Hepatic stellate cell (primary cell): ENCODE measurements around the gene SEZ6L.

Experiments used
- DNase-seq: peaks from one replicate; pipeline ENCODE4 v3.0.0; 2011; ENCODE audit warnings: low spot score

The SEZ6L gene

DNA sequence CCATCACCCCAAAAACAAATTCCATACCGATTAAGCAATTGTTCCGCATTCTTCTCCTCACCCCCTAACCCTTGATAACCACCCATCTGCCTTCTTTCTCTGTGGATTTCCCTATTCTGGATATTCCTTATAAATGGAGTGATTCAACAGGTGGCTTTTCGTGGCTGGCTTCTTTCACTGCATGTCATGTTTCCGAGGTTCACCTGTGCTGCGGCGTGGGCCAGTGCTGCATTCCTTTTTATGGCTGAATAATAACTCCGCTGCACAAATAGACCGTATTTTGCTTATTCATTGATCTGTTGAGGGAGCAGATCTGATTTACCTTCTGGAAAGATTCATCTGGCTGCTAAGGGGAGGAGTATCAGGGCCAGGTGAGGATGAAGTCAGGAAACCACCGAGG is 165.0 kb downstream of the SEZ6L start:
- no peak for DNase-seq

DNA sequence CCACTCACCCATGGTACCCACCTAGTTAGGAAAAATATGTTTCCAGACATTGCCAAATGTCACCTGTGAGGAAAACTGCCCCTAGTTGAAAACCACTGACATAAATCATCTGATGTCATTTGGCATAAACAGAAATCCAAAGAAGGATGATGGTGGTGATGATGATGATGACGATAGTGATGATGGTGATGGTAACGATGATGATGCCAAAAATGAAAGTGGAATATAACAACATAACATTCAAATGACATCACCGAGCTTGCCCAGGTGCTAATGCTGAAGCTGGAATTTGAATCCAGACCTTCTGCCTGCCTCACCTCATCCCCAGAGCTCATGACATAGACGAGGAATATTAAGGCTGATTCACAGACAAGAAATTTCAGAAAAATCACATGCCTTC is 167.5 kb downstream of the SEZ6L start:
- DNase-seq, result no peak

DNA sequence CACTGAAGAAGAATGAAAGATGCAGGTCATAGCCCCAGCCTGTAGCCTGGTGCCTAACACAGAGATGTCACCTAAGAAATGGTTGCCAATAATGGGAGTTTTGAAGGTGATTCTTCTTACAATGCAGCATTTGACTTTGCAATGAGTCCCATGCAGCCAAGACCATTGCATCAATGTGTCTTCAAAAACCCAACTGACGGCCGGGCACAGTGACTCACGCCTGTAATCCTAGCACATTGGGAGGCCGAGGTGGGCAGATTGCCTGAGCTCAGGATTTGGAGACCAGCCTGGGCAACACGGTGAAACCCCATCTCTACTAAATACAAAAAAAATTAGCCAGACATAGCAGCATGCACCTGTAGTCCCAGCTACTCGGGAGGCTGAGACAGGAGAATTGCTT is 170.5 kb downstream of the SEZ6L start:
- DNase-seq, result no peak

DNA sequence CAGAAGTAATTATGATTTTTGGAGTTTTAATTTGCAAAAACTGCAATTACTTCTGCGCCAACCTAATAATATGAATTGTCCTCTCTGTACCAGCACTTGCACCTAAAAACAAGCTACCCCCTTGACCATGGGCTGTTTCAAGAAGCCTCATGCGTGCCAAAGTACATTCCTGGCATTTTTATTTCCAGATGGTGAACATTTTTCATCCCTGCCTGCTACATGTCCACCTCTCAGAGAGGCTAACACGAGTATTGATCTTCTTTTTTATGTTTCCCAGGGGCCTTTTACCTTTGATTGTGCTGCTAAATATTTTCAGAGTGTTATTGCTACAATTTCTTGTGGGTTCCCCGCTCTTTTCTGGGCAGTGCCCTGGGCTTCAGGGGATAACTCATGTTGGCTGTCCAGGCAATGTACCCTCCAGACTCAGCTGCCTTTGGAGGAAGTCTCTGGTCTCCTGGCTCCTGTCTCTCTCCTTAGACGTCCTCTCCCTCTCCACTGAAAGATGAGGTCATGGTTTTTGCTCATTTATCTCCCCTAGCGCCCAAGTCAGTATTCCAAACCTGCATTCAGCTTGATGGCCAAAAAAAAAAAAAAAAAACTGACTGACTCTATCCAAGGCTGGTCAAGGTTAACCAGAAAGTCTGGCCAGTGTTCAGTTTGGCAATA is 173.6 kb downstream of the SEZ6L start:
- no peak for DNase-seq

DNA sequence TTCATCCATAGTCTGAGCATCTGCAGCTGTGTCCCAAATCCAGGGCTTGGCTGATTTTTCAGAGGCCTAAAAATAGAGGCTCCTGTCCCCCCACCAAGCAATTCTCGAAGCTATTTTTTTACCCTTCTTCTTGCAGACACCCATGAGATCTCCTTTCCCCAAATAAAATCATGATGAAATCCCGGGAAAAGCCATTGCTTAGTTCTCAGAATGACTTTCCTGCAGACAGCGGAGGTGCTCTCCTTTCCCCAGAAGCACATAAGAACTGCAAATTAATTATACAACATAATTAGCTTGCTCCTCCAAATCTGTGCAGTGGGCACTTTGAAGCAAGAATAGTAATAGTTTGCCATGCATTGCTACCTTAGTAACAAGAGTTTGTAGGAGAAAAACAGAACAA is 176.2 kb downstream of the SEZ6L start:
- DNase-seq, result no peak

DNA sequence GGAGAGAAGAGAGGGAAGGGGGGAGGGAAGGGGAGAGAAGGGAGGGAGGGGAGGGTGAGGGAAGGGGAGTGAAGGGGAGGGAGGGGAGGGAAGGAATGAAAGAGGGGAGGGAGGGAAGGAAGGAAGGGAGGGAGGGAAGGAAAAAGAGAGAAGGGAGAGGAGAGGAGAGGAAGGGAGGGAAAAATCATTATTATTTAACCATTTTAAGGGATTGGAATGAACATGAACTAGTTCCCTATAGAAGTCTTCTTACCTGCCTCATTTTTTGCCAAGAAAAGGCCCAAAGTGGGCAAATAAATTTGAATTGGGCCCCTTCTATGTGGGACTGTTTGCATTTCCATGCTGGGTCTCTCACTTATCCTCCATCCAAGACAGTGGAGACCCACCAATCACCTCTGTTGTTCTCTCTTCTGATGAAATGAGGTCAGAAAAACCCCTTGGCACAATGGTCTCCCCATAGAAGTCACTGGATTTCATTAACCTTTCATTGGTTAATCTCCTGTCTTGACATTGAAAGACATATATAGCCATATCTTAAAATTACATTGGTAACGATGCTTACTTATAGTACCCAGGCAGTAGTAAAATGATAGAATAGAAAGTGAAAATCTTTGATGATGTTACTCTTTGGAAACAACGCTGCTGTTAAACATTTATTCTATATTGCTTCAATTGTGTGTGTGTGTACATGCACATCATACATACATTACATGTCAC is 179.7 kb downstream of the SEZ6L start:
- no peak for DNase-seq

DNA sequence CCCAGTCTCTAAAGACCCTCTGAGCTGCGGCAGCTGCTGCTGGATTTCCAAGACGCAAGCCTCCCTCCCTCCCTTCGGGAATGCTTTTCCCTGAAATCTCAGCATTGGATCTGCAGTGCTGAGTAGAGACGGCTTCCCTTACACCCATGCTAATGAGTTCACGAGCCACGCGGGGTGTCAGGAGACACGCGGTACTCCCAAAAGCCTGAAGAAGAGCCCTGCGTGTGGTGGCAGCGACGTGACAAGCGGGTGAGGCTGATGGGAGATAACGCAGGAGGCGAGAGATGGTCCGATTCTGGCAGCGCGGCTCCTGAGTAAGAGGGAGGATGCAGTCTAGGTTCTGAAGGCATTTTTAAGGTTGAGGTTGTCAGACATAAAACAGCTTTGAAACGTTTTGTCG is 185.4 kb downstream of the SEZ6L start:
- DNase-seq, result no peak

DNA sequence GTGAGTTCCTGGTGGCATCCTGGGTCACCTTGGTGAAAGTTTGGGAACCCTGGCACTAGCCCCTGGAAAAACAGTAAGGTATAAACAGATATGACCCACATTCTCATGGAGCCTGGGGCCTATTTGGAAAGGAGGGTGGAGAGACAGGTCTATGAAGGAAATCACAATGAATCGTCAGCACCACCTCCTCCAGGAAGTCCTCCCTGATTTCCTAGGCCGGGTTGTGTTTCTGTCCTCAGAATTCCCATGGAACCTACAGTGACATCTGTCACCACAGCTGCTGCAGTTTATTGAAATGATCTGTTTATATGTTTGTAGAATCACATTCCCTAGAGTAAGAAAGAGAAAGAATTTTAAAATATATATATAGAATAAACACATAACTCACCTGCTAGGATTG is 188.0 kb downstream of the SEZ6L start:
- DNase-seq, result no peak

DNA sequence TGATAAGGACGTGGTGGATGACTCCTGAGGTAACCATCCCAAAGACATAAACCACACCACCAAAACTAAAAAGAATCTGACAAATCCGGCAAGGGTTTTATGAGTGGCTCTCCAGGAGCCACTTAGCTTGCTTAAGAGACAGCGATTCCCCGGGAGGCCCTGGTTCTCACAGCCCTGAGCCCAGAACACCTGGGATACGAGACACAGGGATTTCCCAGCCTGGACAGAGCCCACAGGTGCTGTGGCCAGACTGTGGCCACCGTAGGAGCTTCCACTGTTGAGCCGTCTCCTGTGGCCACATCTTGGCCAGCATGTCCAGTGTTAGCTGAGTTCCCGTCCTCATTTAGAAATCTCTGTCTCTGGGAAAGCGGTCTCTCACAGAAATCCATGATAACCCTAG is 188.6 kb downstream of the SEZ6L start:
- no peak for DNase-seq

DNA sequence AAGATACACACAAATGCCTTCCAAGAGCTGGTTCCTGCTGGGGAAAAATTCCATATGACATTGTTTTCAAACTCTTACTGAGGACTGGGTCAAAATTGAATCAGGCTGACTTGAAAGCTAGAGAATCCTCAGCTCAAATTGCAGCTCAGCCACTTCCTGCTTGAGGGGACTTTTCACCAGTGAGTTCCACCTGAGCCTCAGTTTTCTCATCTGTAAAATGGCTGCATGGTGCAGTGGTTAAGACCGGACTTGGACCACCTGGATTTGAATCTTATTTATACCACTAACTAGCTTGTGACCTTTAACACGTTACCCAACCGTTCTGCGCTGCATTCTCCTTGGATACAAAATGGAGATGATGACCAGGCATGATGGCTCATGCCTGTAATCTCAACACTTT is 189.9 kb downstream of the SEZ6L start:
- no peak for DNase-seq

DNA sequence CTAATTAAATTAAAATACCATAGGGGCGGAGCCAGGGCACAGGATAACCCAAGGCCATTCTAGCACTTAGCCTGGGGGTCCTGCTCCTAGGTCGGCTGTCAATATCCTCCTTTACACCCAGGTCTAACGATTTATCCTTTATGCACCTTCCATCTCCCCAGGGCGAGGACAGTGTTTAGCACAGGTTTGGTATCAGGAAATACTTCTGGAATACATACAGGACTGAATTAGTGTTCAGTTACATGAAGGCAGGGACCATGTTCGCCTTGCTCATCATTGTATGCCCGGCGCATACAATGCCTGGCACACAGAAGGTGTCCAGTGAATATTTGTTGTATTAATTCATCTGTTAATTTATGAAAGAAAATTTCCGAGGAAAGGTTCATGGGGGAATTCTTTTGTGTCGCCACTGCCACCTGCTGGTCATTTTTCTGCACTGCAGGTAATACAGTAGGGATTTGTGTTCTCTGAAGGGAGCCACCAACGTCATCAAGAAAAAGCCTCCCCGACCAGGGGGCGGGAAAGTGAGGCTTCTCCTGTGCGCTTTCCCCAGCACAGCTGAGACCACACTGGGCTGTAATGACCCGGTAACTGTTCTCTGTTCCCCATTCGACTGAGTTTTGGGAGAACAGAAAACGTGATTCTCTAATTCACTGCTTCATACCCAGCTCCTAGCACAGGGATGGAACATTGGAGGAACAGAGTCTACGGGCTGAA is 191.1 kb downstream of the SEZ6L start:
- peak; percentile 56 for DNase-seq

DNA sequence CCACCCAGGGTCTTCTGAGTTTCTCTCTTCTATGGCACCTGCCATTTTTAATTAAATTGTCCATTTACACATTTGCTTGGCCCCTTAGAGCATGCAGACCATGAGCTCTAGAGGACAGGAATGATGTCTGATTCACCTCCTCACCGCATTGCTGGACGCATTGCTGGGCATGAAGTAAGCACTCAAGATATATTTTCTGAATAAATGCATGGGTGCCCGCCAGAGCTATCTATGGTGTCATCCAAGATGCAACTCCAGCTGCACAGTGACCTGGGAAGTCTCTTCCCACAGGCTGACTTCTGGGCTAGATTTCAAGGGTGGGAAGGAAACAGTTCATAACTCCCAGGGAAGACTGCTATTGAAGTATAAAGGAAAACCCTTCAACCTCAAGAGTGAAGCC is 193.2 kb downstream of the SEZ6L start:
- DNase-seq, result no peak

DNA sequence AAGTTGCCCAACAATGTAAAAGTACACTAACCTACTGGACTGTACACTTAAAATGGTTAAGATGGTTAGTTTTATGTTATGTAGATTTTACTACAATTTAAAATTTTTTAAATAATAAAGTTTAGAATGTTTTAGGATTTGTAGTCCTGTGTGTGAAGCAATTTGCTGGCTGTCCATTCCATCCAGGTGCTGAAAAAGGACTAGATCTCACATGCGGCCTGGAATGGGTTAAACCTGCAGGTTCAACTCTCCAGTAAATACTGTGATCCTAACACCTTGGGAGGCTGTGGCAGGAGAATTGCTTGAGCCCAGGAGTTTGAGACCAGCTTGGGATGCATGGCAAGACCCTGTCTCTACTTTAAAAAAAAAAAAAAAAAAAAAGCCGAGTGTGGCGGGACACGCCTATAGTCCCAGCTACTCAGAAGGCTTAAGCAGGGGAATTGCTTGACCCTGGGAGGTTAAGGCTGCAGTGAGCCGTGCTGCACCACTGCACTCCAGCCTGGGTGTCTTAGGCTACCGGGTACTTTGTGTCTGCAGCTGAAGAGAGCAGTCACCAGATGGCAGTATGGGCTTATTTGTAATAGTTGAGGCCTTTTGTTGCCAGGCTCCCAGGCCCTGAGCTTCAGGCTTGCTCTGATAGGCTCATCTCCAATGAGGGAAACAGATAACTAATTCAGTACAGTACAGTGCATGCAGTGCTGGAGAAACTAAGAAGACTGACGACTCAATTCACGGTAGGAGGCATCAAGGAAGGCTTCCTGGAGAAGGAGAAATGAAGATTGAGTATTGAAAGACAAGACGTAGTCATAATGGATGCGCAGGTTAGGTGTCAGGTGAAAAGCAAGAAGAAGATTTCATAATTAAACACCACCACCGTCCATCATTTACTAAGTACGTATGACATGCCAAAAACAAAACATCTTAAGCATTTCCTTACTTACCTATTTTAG is 195.1 kb downstream of the SEZ6L start:
- DNase-seq, result peak; percentile 62

DNA sequence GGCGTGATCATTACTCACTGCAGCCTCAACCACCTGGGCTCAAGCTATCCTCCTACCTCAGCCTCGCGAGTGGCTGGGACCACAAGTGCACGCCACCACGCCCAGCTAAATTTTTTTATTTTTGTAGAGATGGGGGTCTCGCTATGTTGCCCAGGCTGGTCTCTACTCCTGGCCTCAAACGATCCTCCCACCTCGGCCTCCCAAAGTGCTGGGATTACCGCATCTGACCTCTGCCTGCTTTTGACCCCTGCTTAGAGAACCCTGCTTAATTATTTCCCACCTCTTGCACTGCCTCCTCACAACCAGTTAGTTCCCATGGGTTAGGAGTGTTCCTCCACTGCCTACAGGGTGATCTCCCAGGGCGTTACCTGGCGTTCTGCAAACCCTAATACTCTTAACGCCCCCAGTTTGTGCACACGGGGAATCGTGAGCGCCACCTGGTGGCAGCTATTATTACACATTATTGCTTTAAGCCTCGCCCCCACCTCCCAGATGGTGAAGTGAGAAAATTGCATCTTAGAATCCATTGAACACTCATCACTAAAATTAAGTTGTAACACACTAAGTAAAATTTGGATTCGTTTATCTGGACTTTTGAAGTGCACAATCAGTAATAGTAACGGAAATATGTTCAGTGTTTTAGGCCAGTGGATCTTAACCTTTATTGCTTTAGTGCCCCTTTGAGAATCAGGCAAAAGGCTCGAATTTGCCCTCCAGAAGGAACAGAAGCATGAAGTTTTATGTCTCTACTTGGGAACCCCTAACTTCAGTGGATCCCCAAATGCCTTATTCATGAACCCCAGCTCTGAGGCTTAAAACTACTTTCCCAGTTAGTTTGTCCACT is 198.4 kb downstream of the SEZ6L start:
- peak; percentile 38 for DNase-seq

DNA sequence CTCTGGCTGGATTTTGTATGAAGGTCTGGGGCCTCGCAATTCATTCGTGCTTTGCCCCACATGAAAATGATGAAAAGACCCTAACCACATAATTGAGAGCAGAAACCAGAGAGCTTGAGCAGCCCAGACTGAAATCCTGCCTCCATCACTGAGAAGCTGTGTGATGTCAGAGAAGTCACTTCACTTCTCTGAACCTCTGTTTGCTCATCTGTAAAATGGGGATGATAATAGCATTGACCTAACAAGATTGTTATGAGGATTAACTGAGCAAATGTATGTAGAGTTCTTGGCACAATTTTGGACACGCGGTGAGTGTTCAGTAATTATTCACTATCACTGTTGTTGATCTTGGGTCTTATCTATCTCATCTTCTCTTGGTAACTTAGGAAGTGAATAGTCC is 203.6 kb downstream of the SEZ6L start:
- DNase-seq, result no peak

DNA sequence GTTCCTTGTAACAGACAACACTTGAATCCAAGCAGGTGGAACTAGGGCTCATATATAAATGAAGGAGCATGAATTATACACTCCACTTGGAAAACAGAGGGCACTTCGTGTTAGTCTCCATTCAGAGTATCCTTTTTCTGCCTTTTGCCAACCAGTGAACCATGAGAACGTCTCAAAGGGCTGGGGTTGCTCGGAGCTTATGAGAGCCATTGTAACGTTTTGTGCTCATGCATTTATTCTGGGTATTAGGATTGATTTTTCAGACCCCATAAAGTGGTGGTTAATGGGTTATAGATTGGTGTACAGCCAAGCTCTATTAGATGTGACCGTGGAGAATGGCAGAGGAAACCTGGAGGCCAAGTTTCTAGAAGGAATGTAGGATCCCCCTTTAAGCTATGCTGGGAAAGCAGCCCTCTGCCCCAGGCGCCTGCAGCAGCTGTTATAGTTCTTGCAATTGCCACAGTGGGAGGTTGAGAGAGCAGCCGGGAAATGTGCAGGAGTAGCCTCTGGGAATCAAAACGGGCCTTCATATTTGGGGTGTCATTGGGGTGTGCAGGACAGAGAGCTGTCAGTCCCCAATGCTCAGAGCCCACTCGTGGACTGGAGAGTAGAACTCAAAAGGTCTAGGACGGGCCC is 205.2 kb downstream of the SEZ6L start:
- DNase-seq, result no peak

DNA sequence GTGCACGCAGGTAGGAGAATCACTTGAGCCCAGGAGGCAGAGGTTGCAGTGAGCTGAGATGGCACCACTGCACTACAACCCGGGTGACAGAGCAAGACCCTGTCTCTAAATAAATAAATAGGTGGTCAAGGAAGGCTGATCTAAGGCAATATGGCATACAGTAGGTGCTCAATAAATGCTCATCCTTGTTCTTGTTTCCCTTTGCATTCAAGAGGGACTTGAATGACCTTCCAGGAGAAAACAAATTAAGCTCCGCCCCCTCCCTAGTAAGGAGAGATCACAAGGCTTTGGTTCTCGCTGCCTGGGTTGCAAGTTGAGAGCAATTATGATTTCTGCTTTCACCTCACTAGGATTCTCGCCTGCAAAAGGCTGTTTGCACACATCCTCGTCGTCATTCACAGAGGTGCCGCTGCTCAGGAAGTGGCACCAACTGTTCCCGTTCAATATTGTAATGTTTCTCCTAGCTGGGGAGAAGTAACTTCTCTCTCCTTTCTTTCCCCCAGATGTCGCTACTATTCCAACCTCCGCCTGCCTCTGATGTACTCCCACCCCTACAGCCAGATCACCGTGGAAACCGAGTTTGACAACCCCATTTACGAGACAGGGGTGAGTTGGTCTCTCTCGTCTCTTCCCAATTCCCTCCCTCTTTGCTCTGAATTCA is 208.0 kb downstream of the SEZ6L start:
- DNase-seq, result no peak

DNA sequence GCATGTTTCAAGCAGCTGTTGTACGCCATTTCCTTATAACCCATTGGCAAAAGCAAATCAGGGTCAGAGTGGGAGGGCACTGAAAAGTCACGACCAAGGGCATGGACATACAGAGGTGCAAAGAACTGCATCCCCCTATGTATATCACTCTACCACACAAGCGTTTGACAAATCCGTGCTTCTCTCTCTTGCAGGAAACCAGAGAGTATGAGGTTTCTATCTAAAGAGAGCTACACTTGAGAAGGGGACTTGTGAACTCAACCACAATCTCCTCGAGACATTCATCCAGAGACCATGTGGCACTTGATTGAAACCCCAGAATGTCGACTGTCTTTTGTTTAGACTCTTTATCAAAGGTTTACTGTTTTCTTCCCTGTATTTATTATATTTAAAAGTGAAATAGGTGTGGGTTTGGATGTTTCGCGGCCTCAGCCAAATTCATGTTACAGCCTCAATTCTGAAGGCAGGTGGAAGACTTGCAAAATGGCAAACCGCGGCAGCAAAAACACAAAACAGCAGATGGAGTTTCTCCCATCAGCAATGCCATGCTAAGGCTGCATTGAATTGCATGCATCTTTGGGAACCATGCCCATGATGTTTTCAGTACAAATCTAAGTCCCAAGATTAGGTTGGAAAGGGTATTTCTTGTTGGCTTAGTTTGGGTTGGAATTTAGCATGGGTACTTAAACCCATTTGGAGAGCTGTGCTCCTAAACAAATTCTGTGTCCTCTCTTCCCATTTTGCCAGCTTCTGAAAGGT is 211.0 kb downstream of the SEZ6L start:
- no peak for DNase-seq

DNA sequence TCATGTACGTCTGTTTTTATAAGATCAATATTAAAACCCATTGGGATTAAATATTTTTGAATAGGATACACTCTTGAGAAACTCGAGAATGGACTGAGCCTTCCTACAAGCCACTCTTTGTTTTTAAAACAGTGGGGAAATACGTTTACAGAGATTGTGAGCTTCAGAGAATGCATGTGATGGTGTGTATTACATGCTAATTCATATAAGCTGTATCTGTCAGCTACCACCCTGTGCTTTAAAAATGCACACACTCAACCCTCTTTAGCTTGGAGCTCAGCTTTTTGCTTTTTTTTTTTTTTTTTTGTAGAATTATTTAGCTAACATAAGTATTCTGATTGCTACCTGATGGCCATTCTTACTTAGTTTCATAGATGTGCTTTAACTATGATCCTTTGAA is 213.5 kb downstream of the SEZ6L start:
- no peak for DNase-seq
